HCT116 (cell line): ENCODE measurements around the gene CDA. TPM values are rescaled to one million over a fixed set of nuclear protein-coding genes. Genes with fewer than 3 reads are reported as not detected.

Source experiments
- ATAC-seq: fragments of 200-7000 bp; cut with Tn5 transposase; 2 replicates; pipeline ENCODE4 v1.9.1; 2020; ENCODE audit warnings: mild to moderate bottlenecking, moderate library complexity
- BruUV-seq: library from RNA; stranded (reverse); fragments of 400-500 nt; replicated peaks from 2 replicates; lab custom pipeline; 2021; lab: Mats Ljungman, UMichigan
- CTCF ChIA-PET: fragments of 300-600 bp; sonication (Branson Sonifier 250); formaldehyde crosslinking; loops from one replicate; lab custom pipeline; 2021; ENCODE audit warnings: antibody characterized with exemption; lab: Charles Lee
- POLR2A ChIA-PET: fragments of 300-600, 350-600 bp; sonication (Branson Sonifier 250); formaldehyde crosslinking; loops from one replicate; lab custom pipeline; 2021; ENCODE audit warnings: antibody characterized with exemption; lab: Charles Lee
- RAD21 ChIA-PET, 2 experiments: fragments of 300-600 bp; sonication (Branson Sonifier 250); formaldehyde crosslinking; loops; one replicate each; lab custom pipeline; 2023; ENCODE audit warnings: low total read pairs in 2 of 2; ENCODE audit not compliant: uncharacterized antibody in 2 of 2, unreplicated experiment in 2 of 2, low non-redundant PET in 1 of 2; lab: Charles Lee
- DNase-seq: peaks from one replicate; pipeline ENCODE4 v3.0.0-alpha.2; 2010; ENCODE audit warnings: low read depth, low spot score
- H2AFZ ChIP-seq: fragments of 200-600 bp; shearing (Covaris generic), sonication (generic); 2 replicates; pipeline ENCODE4 v1.6.1; 2017; ENCODE audit warnings: low read depth, mixed run types, mixed read lengths, antibody characterized with exemption, low read length; ENCODE audit not compliant: poor library complexity, severe bottlenecking
- H3K27ac ChIP-seq: 2 replicates; pipeline ENCODE4 v1.5.1; 2012; ENCODE audit warnings: low read depth, low read length
- H3K27me3 ChIP-seq: fragments of 200-600 bp; sonication (generic); 2 replicates; pipeline ENCODE4 v1.6.1; 2016; ENCODE audit warnings: mixed run types, low read length, mixed read lengths; ENCODE audit not compliant: insufficient read depth
- H3K36me3 ChIP-seq, 2 experiments: fragments of 200-500 bp in 1 of 2; fragments of 200-600 bp in 1 of 2; sonication (Bioruptor generic) in 1 of 2; sonication (generic) in 1 of 2; 2 replicates each; pipeline versions ENCODE4 v1.5.1 to v1.6.1; 2014 to 2016; ENCODE audit warnings: low read length in 2 of 2, inconsistent platforms in 1 of 2, mixed read lengths in 1 of 2, mixed run types in 1 of 2; ENCODE audit not compliant: insufficient read depth in 2 of 2, control insufficient read depth in 1 of 2
- H3K4me1 ChIP-seq, 2 experiments: fragments of 200-600 bp in 1 of 2; sonication (generic) in 1 of 2; 2 replicates each; pipeline versions ENCODE4 v1.5.1 to v1.6.1; 2012 to 2017; ENCODE audit warnings: low read length in 2 of 2, inconsistent platforms in 1 of 2, mild to moderate bottlenecking in 1 of 2, mixed read lengths in 1 of 2, mixed run types in 1 of 2, moderate library complexity in 1 of 2; ENCODE audit not compliant: insufficient read depth in 2 of 2, control insufficient read depth in 1 of 2
- H3K4me2 ChIP-seq: fragments of 200-600 bp; sonication (generic); 2 replicates; pipeline ENCODE4 v1.6.1; 2017; ENCODE audit warnings: mixed run types, low read length, mixed read lengths
- H3K4me3 ChIP-seq, 2 experiments: fragments of 200-600 bp in 1 of 2; sonication (generic) in 1 of 2; replicated peaks in 1 of 2; 2 replicates each; pipeline ENCODE4 v1.5.1; 2011 to 2016; ENCODE audit warnings: low read length in 2 of 2, control low read depth in 1 of 2, low read depth in 1 of 2, mild to moderate bottlenecking in 1 of 2, mixed read lengths in 1 of 2, mixed run types in 1 of 2
- H3K79me2 ChIP-seq: fragments of 200-600 bp; sonication (generic); 2 replicates; pipeline ENCODE4 v1.6.1; 2017; ENCODE audit warnings: mild to moderate bottlenecking, mixed run types, low read length, moderate library complexity, mixed read lengths; ENCODE audit not compliant: insufficient read depth
- H3K9ac ChIP-seq: fragments of 200-600 bp; sonication (generic); 2 replicates; pipeline ENCODE4 v1.6.1; 2016; ENCODE audit warnings: low read length, mixed read lengths
- H3K9me2 ChIP-seq: fragments of 200-600 bp; sonication (generic), shearing (Covaris generic); 2 replicates; pipeline ENCODE4 v1.6.1; 2017; ENCODE audit warnings: mixed run types, mild to moderate bottlenecking, moderate library complexity; ENCODE audit not compliant: insufficient read depth
- H3K9me3 ChIP-seq, 2 experiments: fragments of 200-500 bp in 1 of 2; fragments of 200-600 bp in 1 of 2; sonication (Bioruptor generic) in 1 of 2; sonication (generic) in 1 of 2; 2 replicates each; pipeline ENCODE4 v1.6.1; 2014 to 2017; ENCODE audit warnings: low read length in 2 of 2, mixed read lengths in 2 of 2, inconsistent platforms in 1 of 2, low read depth in 1 of 2, mild to moderate bottlenecking in 1 of 2, mixed run types in 1 of 2, moderate library complexity in 1 of 2; ENCODE audit not compliant: control insufficient read depth in 1 of 2, insufficient read depth in 1 of 2
- H4K20me1 ChIP-seq: fragments of 200-600 bp; sonication (generic), shearing (Covaris generic); 2 replicates; pipeline ENCODE4 v1.6.1; 2017; ENCODE audit warnings: mixed run types, mild to moderate bottlenecking, moderate library complexity; ENCODE audit not compliant: insufficient read depth
- CEBPB ChIP-seq: IDR thresholded peaks from 2 replicates; pipeline ENCODE4 v1.6.1; 2012; ENCODE audit warnings: low read depth
- EGR1 ChIP-seq: IDR thresholded peaks from 2 replicates; pipeline ENCODE4 v1.6.1; 2012; ENCODE audit warnings: low read depth
- EZH2 ChIP-seq: fragments of 200-600 bp; sonication (generic); IDR thresholded peaks from 2 replicates; pipeline ENCODE4 v1.6.1; 2017; ENCODE audit warnings: antibody characterized with exemption, mixed run types
- POLR2A ChIP-seq: IDR thresholded peaks from 2 replicates; pipeline ENCODE4 v1.7.0; 2011; ENCODE audit warnings: borderline replicate concordance; ENCODE audit not compliant: insufficient read depth, insufficient read length; ENCODE audit errors: extremely low read depth
- POLR2AphosphoS5 ChIP-seq: IDR thresholded peaks from 2 replicates; pipeline ENCODE4 v1.6.1; 2011; ENCODE audit warnings: mild to moderate bottlenecking, low read depth, low read length, moderate library complexity
- REST ChIP-seq: IDR thresholded peaks from 2 replicates; pipeline ENCODE4 v1.6.1; 2012; ENCODE audit warnings: low read depth
- SIN3A ChIP-seq: IDR thresholded peaks from 2 replicates; pipeline ENCODE4 v1.6.1; 2012; ENCODE audit warnings: low read depth
- SP1 ChIP-seq: IDR thresholded peaks from 2 replicates; pipeline ENCODE4 v1.6.1; 2012; ENCODE audit warnings: low read depth
- TCF7L2 ChIP-seq: IDR thresholded peaks from 2 replicates; pipeline ENCODE4 v1.7.0; 2011; ENCODE audit warnings: borderline replicate concordance, inconsistent platforms; ENCODE audit not compliant: insufficient read depth, insufficient read length; ENCODE audit errors: extremely low read depth
- ZBTB33 ChIP-seq: IDR thresholded peaks from 2 replicates; pipeline ENCODE4 v1.6.1; 2011; ENCODE audit warnings: mild to moderate bottlenecking, low read length, moderate library complexity; ENCODE audit not compliant: insufficient replicate concordance; ENCODE audit errors: extremely low read depth
- intact Hi-C: fragments of 100-400 bp; cut with micrococcal nuclease; formaldehyde crosslinking; loops from 2 replicates; pipeline ENCODE4 v1.10.0; 2022
- total RNA-seq: library from RNA; stranded (reverse); gene quantifications from one replicate; pipeline ENCODE4 v1.2.1, GENCODE V29; 2021; ENCODE audit not compliant: unreplicated experiment
- TF ChIP-seq, protein P1 (sequence below), 3 experiments: fragments of 200-600 bp in 1 of 3; sonication (generic) in 1 of 3; IDR thresholded peaks in 2 of 3; conservative IDR thresholded peaks in 1 of 3; 2 replicates each; pipeline ENCODE4 v1.5.1; 2012 to 2017; ENCODE audit warnings: low read depth in 2 of 3, low read length in 2 of 3, antibody characterized with exemption in 1 of 3, borderline replicate concordance in 1 of 3, control low read depth in 1 of 3, mild to moderate bottlenecking in 1 of 3, mixed read lengths in 1 of 3, mixed run types in 1 of 3, moderate library complexity in 1 of 3; ENCODE audit not compliant: insufficient read depth in 1 of 3
- TF ChIP-seq, protein P2 (sequence below): IDR thresholded peaks from 2 replicates; pipeline ENCODE4 v1.6.1; 2012
- TF ChIP-seq, protein P3 (sequence below): IDR thresholded peaks from 2 replicates; pipeline ENCODE4 v1.6.1; 2012

The CDA gene
- total RNA-seq, 1 experiment from 2014 or later = 28.6 TPM

GRCh38 chr1:20602851-20603450, 14.1 kb downstream of the CDA start:
- no peak overlapping the region for H2AFZ ChIP-seq
- no peaks in the 10 kb centered on the region for H3K79me2 ChIP-seq
- H3K4me1 ChIP-seq = peaks cover 17 to 55% of the 10 kb centered on the region in 2 experiments
- DNase-seq (no peak), ATAC-seq (no peak)
- no TSS peak for BruUV-seq
- H3K4me3 ChIP-seq = no peak overlapping the region
- no peaks in the 10 kb centered on the region for H3K36me3 ChIP-seq
- RAD21 ChIA-PET = interaction anchor here in 1 of 2 experiments (1.0 kb wide), 1 partner anchor 9 kb away, joined by 4 read pairs; no protein-coding TSS in a partner anchor
- intact Hi-C loops = no loop called here
- H3K27me3 ChIP-seq = no peaks in the 10 kb centered on the region
- H4K20me1 ChIP-seq = no peaks in the 10 kb centered on the region
- CTCF ChIA-PET = no interaction called here
- no peaks in the 10 kb centered on the region; a peak in 1 of 4 replicates for H3K9me3 ChIP-seq
- H3K4me2 ChIP-seq = peak overlapping the region; percentile 54
- TF ChIP-seq EZH2 = no peak
- TF ChIP-seq, protein P1, sequence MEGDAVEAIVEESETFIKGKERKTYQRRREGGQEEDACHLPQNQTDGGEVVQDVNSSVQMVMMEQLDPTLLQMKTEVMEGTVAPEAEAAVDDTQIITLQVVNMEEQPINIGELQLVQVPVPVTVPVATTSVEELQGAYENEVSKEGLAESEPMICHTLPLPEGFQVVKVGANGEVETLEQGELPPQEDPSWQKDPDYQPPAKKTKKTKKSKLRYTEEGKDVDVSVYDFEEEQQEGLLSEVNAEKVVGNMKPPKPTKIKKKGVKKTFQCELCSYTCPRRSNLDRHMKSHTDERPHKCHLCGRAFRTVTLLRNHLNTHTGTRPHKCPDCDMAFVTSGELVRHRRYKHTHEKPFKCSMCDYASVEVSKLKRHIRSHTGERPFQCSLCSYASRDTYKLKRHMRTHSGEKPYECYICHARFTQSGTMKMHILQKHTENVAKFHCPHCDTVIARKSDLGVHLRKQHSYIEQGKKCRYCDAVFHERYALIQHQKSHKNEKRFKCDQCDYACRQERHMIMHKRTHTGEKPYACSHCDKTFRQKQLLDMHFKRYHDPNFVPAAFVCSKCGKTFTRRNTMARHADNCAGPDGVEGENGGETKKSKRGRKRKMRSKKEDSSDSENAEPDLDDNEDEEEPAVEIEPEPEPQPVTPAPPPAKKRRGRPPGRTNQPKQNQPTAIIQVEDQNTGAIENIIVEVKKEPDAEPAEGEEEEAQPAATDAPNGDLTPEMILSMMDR (IDR thresholded peaks at IDR 0.05 in 2 of 3, conservative IDR thresholded peaks at IDR 0.05 in 1 of 3; ENCODE audit: borderline replicate concordance in 1 of 3, insufficient read depth in 1 of 3, low read depth in 2 of 3, low read length in 2 of 3) = no peak
- TF ChIP-seq POLR2AphosphoS5 = no peak
- no peak for TF ChIP-seq CEBPB
- TF ChIP-seq SP1 = no peak
- TF ChIP-seq ZBTB33 = no peak
- no peak for TF ChIP-seq TCF7L2
- TF ChIP-seq, protein P2, sequence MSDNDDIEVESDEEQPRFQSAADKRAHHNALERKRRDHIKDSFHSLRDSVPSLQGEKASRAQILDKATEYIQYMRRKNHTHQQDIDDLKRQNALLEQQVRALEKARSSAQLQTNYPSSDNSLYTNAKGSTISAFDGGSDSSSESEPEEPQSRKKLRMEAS = no peak
- TF ChIP-seq, protein P3, sequence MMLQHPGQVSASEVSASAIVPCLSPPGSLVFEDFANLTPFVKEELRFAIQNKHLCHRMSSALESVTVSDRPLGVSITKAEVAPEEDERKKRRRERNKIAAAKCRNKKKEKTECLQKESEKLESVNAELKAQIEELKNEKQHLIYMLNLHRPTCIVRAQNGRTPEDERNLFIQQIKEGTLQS = no peak
- no peak for TF ChIP-seq POLR2A
- no peak for TF ChIP-seq SIN3A
- no peak for TF ChIP-seq REST
- TF ChIP-seq EGR1 = no peak
- no peak overlapping the region for H3K27ac ChIP-seq
- H3K9me2 ChIP-seq = no peaks in the 10 kb centered on the region
- POLR2A ChIA-PET = no interaction called here
- H3K9ac ChIP-seq = no peak overlapping the region
